CD4-positive, alpha-beta T cell (primary cell): ENCODE measurements around the gene LHCGR. TPM values are rescaled to one million over a fixed set of nuclear protein-coding genes. Genes with fewer than 3 reads are reported as not detected.

Experiments used
- ATAC-seq: fragments of 200-7000 bp; cut with Tn5 transposase; one replicate; pipeline ENCODE4 v1.10.0; 2022; ENCODE audit warnings: mild to moderate bottlenecking; ENCODE audit not compliant: poor library complexity
- CTCF ChIA-PET: fragments of 350-600 bp; sonication (Branson Sonifier 250); formaldehyde crosslinking; loops from one replicate; lab custom pipeline; 2021; ENCODE audit warnings: antibody characterized with exemption, inconsistent platforms; lab: Charles Lee
- POLR2A ChIA-PET: fragments of 350-600 bp; sonication (Branson Sonifier 250); formaldehyde crosslinking; loops from one replicate; lab custom pipeline; 2021; ENCODE audit warnings: antibody characterized with exemption, inconsistent platforms; lab: Charles Lee
- DNase-seq, 14 experiments: peaks; one replicate each; pipeline ENCODE4 v3.0.0-alpha.2; 2013 to 2020; ENCODE audit warnings: mixed read lengths in 2 of 14
- H3K27ac ChIP-seq, 2 donors: one replicate each; pipeline versions ENCODE4 v1.5.1 to v1.7.0; 2013; ENCODE audit warnings: low read length in 2 of 2, low read depth in 1 of 2, mild to moderate bottlenecking in 1 of 2
- H3K27me3 ChIP-seq, 2 experiments: 1 replicate in 1 of 2; 2 replicates in 1 of 2; pipeline versions ENCODE4 v1.6.1 to v1.7.0; 2013; ENCODE audit warnings: low read length in 2 of 2, control low read depth in 1 of 2, mild to moderate bottlenecking in 1 of 2, moderate library complexity in 1 of 2; ENCODE audit not compliant: insufficient read depth in 2 of 2, control insufficient read depth in 1 of 2
- H3K36me3 ChIP-seq: one replicate; pipeline ENCODE4 v1.6.1; 2013; ENCODE audit warnings: low read length, control low read depth; ENCODE audit not compliant: insufficient read depth
- H3K4me1 ChIP-seq: one replicate; pipeline ENCODE4 v1.6.1; 2013; ENCODE audit warnings: low read length, control low read depth; ENCODE audit not compliant: insufficient read depth
- H3K4me3 ChIP-seq: one replicate; pipeline ENCODE4 v1.5.1; 2013; ENCODE audit warnings: mild to moderate bottlenecking, low read length, moderate library complexity
- H3K9me3 ChIP-seq, 2 experiments: 1 replicate in 1 of 2; 2 replicates in 1 of 2; pipeline versions ENCODE4 v1.6.1 to v1.7.0; 2013; ENCODE audit warnings: low read length in 2 of 2, mild to moderate bottlenecking in 2 of 2, control low read depth in 1 of 2, moderate library complexity in 1 of 2; ENCODE audit not compliant: control insufficient read depth in 1 of 2, insufficient read depth in 1 of 2
- H3K27ac Mint-ChIP-seq: one replicate; pipeline ENCODE4 v1.8.0; 2020; ENCODE audit warnings: mixed read lengths
- H3K27me3 Mint-ChIP-seq: one replicate; pipeline ENCODE4 v1.8.0; 2021; ENCODE audit warnings: mixed read lengths
- H3K36me3 Mint-ChIP-seq: one replicate; pipeline ENCODE4 v1.8.0; 2021; ENCODE audit warnings: low read depth, mixed read lengths
- H3K4me1 Mint-ChIP-seq: one replicate; pipeline ENCODE4 v1.8.0; 2021; ENCODE audit warnings: low read depth, mixed read lengths
- H3K4me3 Mint-ChIP-seq: one replicate; pipeline ENCODE4 v1.8.0; 2020; ENCODE audit warnings: mild to moderate bottlenecking, mixed read lengths
- H3K9me3 Mint-ChIP-seq: one replicate; pipeline ENCODE4 v1.8.0; 2020; ENCODE audit warnings: mixed read lengths
- CTCF ChIP-seq: fragments of 200-600 bp; IDR thresholded peaks from one replicate; pipeline ENCODE4 v1.8.0; 2022; ENCODE audit warnings: antibody characterized with exemption, mild to moderate bottlenecking
- intact Hi-C, 2 experiments: fragments of 100-400 bp; cut with DNase I in 1 of 2; cut with micrococcal nuclease in 1 of 2; formaldehyde crosslinking; loops; one replicate each; pipeline versions ENCODE4 v1.15.1 to v1.9.0; 2023 to 2025; cut with DNase I, micrococcal nuclease
- total RNA-seq, 174 experiments: library from RNA in 2 of 174; stranded (reverse) in 2 of 174; gene quantifications; one replicate each; pipeline ENCODE4 v1.2.3 and lab custom pipeline; 2021 to 2026

Gene LHCGR
- total RNA-seq, 2 experiments from 2014 or later, result not detected

DNA sequence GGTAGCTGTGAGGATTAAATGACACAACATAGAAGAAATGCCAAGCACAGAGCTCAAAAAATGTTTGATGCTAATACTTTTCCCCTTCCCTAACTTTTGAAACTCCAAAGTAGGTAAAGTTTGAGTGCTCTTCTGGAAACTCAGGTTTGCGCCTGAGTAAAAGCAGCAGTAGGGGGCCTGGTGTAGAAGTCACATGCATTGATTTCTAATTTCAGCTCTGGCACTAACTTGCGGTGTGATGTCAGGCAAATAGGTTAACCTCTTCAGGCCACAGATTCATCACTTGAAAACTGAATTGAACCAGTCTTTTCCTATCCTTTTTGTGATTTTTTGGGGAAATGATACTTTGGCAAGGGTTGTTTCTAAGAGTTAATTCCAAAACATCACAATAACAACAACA lies 27.2 kb downstream of the LHCGR start:
- no peaks in the 10 kb centered on the region for H3K36me3 ChIP-seq
- DNase-seq (no peak), ATAC-seq (no peak)
- TF ChIP-seq CTCF, result no peak
- POLR2A ChIA-PET, result no interaction called here
- H3K27ac Mint-ChIP-seq, result no peak overlapping the region
- intact Hi-C loops, result no loop called here
- no peak overlapping the region for H3K27ac ChIP-seq
- H3K4me1 ChIP-seq, result no peaks in the 10 kb centered on the region
- no peaks in the 10 kb centered on the region for H3K36me3 Mint-ChIP-seq
- CTCF ChIA-PET, result no interaction called here
- no peak overlapping the region for H3K4me3 Mint-ChIP-seq
- H3K27me3 ChIP-seq, result no peaks in the 10 kb centered on the region
- H3K4me3 ChIP-seq, result no peak overlapping the region
- H3K9me3 Mint-ChIP-seq, result no peaks in the 10 kb centered on the region
- no peaks in the 10 kb centered on the region for H3K4me1 Mint-ChIP-seq
- no peaks in the 10 kb centered on the region for H3K9me3 ChIP-seq
- peaks cover 24% of the 10 kb centered on the region for H3K27me3 Mint-ChIP-seq

- Mint-ChIP-seq H3K27ac (no peak overlapping the region), H3K36me3 (no peaks in the 10 kb centered on the region), H3K4me3 (no peak overlapping the region), H3K27me3 (peaks cover 24% of the 10 kb centered on the region), H3K4me1 (no peaks in the 10 kb centered on the region), H3K9me3 (no peaks in the 10 kb centered on the region)
- intact Hi-C loops, result no loop called here
- Histone ChIP-seq H3K9me3 (no peaks in the 10 kb centered on the region), H3K27ac (no peak overlapping the region), H3K4me3 (no peak overlapping the region), H3K4me1 (no peaks in the 10 kb centered on the region), H3K27me3 (no peaks in the 10 kb centered on the region), H3K36me3 (no peaks in the 10 kb centered on the region)
- DNase-seq (no peak), ATAC-seq (no peak)
- POLR2A ChIA-PET, result no interaction called here
- CTCF ChIA-PET, result no interaction called here
- no peak for TF ChIP-seq CTCF
Observed at GRCh38 chr2:48727560-48727959, 28.0 kb downstream of the LHCGR start.

DNA sequence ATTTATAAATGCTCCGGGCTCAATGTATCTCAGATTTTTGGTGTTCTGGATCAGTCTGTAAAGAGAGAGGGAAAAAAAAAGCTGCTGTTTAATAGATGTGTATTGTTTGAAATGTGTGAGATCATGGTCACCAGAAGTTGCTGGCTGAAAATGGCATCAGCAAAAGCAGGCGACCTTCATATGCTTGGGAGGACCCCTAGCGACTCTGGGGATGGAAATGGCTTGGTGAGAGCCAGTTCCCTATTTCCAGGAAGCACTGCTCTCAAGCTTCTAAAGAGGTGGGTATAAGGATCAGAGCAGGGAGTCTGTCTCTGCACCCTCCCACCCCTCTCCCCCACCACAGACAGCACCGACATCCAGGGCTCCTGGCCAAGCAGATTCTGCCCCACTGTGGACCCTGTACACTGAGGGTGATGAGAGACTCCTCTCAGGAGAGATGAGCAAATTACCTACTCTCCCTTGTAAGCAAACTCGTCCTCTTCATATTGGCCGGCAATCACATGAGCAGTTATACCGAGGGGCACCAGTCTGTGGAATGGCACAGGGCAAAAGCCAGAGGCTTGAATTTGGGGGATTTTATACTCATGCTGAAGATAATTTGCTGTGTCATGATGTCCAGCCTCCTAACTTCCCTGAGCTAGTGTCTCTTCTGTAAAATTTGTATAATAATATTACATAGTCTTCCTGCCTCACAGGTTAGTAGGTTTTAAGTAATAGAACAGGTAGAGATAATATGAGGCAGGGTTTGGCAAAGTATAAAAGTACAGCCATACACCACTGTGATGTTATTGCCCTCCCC lies 29.6 kb downstream of the LHCGR start:
- no peaks in the 10 kb centered on the region for H3K36me3 Mint-ChIP-seq
- H3K4me3 Mint-ChIP-seq, result no peak overlapping the region
- POLR2A ChIA-PET, result no interaction called here
- no peak for DNase-seq
- Histone ChIP-seq H3K27me3 (no peaks in the 10 kb centered on the region), H3K4me1 (no peaks in the 10 kb centered on the region), H3K36me3 (no peaks in the 10 kb centered on the region), H3K4me3 (no peak overlapping the region), H3K27ac (no peak overlapping the region), H3K9me3 (no peaks in the 10 kb centered on the region)
- H3K4me1 Mint-ChIP-seq, result no peaks in the 10 kb centered on the region
- CTCF ChIA-PET, result no interaction called here
- H3K27me3 Mint-ChIP-seq, result peaks cover 11% of the 10 kb centered on the region
- no peak for TF ChIP-seq CTCF
- ATAC-seq, result no peak
- no peaks in the 10 kb centered on the region for H3K9me3 Mint-ChIP-seq
- no peak overlapping the region for H3K27ac Mint-ChIP-seq
- intact Hi-C loops, result no loop called here
